Measurements from ENCODE around the gene USP26. TPM values are rescaled to one million over a fixed set of nuclear protein-coding genes. Genes with fewer than 3 reads are reported as not detected.
"Not testable (repeated sequence)": the region's sequence is repeated elsewhere in the genome, so short reads cannot be mapped to it uniquely, and the experiment has no call there.

The USP26 gene
- total RNA-seq, 2 experiments from 2014 or later = not detected

DNA sequence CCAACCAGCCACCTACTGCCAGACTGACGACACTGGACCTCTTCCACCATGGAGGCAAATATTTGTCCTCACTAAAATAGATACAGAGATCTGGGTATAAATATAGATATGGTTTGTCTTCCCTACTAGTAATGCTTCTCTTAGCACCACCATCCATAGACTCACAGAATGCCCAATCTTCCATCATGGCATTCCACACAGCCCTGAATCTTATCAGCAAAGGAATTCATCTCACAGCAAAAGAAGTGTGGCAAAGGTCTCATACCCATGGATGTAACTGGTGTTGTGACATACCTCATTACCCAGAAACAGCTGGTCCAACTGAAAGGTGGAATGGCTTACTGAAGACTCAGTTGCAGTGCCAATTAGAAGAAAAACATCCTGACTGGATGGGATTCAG is 91.3 kb downstream of the USP26 start:
- no peak overlapping the region for H3K27ac Mint-ChIP-seq
- no peaks in the 10 kb centered on the region for H3K36me3 Mint-ChIP-seq (ENCODE audit: low read depth)
- ATAC-seq = no peak
- H3K4me3 Mint-ChIP-seq = no peak overlapping the region
- H3K9me3 Mint-ChIP-seq (ENCODE audit: insufficient read depth) = no peaks in the 10 kb centered on the region
- no peaks in the 10 kb centered on the region for H3K4me1 Mint-ChIP-seq (ENCODE audit: low read depth)
- POLR2A ChIA-PET = no interaction called here
- DNase-seq = no peak
- CTCF ChIA-PET = interaction anchor here (0.9 kb wide), 1 partner anchor 665 kb away, joined by 3 read pairs; no protein-coding TSS in a partner anchor
- H3K27me3 Mint-ChIP-seq (ENCODE audit: low read depth) = no peaks in the 10 kb centered on the region

DNA sequence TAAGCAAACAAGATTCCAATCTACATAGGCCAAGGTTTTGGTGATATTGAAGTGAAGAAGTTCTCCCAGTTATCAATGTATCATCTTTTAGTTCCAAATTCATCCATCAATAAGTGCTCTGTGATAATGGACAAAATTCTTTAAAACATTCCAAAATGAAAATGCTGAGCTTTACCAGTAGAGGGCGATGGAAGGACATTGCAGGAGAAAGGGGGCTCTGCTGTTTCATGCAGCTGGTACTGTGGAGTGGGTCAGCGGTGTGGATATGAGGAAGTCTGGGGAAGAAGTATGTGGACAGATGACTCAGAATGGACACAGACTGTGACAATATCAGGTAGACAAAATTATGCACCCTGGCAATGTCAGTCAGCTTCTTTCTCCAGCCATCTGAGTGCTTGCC is 91.9 kb downstream of the USP26 start:
- CTCF ChIA-PET = interaction anchor here (0.9 to 1.0 kb wide), 2 partner anchors 203 to 665 kb away, joined by 3 read pairs; no protein-coding TSS in a partner anchor
- POLR2A ChIA-PET = no interaction called here
- Mint-ChIP-seq H3K4me3 (no peak overlapping the region), H3K27ac (no peak overlapping the region), H3K4me1 (ENCODE audit: low read depth) (no peaks in the 10 kb centered on the region), H3K36me3 (ENCODE audit: low read depth) (no peaks in the 10 kb centered on the region), H3K27me3 (ENCODE audit: low read depth) (no peaks in the 10 kb centered on the region), H3K9me3 (ENCODE audit: insufficient read depth) (no peaks in the 10 kb centered on the region)
- DNase-seq (no peak), ATAC-seq (no peak)

DNA sequence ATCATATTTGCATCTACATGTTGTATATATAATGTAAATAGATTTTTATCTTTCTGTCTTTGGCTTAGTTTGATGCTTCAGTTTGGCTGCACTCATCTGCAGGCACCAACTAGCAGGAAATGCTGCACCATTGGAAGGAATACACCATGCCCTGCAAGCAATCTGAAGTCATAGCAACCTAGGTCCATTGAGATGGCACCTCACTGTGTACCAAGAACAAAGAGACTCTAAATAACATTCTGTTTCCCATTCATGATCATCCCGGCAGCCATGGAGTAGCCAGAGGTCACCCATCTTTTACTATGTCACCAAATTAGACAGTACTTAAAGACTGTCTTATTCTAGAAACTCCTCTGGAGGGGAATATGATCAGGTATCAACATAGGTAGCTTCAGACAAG is 97.7 kb downstream of the USP26 start:
- ATAC-seq = no peak
- POLR2A ChIA-PET = no interaction called here
- H3K9me3 Mint-ChIP-seq (ENCODE audit: insufficient read depth) = no peaks in the 10 kb centered on the region

GRCh38 chrX:132990835-132991234 is 106.1 kb downstream of the USP26 start:
- CTCF ChIA-PET = no interaction called here

More for the DNA sequence above, 97.7 kb downstream of the USP26 start:
- H3K27me3 Mint-ChIP-seq (ENCODE audit: low read depth) = no peaks in the 10 kb centered on the region
- H3K4me1 Mint-ChIP-seq (ENCODE audit: low read depth) = no peaks in the 10 kb centered on the region
- H3K36me3 Mint-ChIP-seq (ENCODE audit: low read depth) = no peaks in the 10 kb centered on the region
- H3K27ac Mint-ChIP-seq = no peak overlapping the region
- no peak for DNase-seq
- H3K4me3 Mint-ChIP-seq = no peak overlapping the region
- CTCF ChIA-PET = no interaction called here

DNA sequence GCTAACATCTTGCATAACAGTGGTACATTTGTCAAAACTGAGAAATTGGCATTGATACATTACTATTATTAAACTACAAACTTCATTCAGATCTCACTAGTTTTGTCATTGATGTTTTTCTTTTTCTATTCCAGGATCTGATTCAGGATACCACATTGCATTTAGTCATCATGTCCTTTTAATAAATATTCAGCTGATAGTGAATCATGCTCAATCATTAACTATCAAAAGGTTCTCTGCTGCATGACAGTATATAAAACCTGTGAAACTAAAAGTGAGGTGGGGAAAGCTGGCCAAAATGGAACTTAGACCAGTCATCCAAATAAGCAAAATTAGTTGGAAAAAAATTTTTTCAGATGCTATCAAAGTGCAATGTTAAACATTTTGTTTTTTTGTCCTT is 110.4 kb downstream of the USP26 start:
- H3K27me3 Mint-ChIP-seq (ENCODE audit: low read depth) = peaks cover 2% of the 10 kb centered on the region
- no peaks in the 10 kb centered on the region for H3K9me3 Mint-ChIP-seq (ENCODE audit: insufficient read depth)
- ChIA-PET POLR2A (no interaction called here), CTCF (no interaction called here)
- H3K36me3 Mint-ChIP-seq (ENCODE audit: low read depth) = no peaks in the 10 kb centered on the region
- no peak overlapping the region for H3K27ac Mint-ChIP-seq
- ATAC-seq (no peak), DNase-seq (no peak)
- H3K4me1 Mint-ChIP-seq (ENCODE audit: low read depth) = no peaks in the 10 kb centered on the region
- H3K4me3 Mint-ChIP-seq = no peak overlapping the region

More at GRCh38 chrX:132990835-132991234, 106.1 kb downstream of the USP26 start:
- Mint-ChIP-seq H3K36me3 (ENCODE audit: low read depth) (no peaks in the 10 kb centered on the region), H3K4me1 (ENCODE audit: low read depth) (no peaks in the 10 kb centered on the region), H3K27me3 (ENCODE audit: low read depth) (no peaks in the 10 kb centered on the region), H3K9me3 (ENCODE audit: insufficient read depth) (no peaks in the 10 kb centered on the region), H3K4me3 (no peak overlapping the region), H3K27ac (no peak overlapping the region)
- ATAC-seq (no peak), DNase-seq (no peak)
- POLR2A ChIA-PET = no interaction called here

DNA sequence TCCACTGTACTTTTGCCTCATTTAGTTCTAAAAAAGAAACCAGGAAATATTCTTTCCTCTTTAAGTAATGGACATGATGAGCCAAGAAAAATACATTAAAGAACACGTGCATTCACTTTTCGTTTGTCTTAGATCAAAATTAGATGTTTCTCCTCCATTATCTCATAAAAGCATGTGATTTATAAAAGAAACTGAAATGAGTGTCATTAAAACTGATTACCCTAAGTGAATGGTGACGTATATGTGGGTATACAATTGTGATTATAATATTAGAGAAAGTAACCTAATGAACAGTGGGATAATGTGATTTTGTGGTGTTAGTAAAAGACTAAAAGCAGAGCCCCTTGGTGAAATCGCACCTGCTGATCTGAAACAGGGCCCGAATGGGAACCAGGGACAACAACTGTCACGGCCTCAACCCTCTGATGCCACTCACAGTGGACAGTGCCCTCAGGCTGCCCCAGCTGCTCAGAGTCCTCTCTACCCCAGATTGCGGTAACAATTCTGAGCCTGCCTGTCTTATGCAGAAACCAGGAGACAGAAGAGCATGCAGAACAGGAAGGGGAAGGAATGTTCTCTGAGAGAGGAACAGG is 112.8 kb downstream of the USP26 start:
- ATAC-seq (no peak), DNase-seq (no peak)
- ChIA-PET POLR2A (no interaction called here), CTCF (no interaction called here)
- Mint-ChIP-seq H3K4me3 (no peak overlapping the region), H3K4me1 (ENCODE audit: low read depth) (no peaks in the 10 kb centered on the region), H3K9me3 (ENCODE audit: insufficient read depth) (no peaks in the 10 kb centered on the region), H3K27ac (no peak overlapping the region), H3K27me3 (ENCODE audit: low read depth) (peaks cover 2% of the 10 kb centered on the region), H3K36me3 (ENCODE audit: low read depth) (no peaks in the 10 kb centered on the region)

DNA sequence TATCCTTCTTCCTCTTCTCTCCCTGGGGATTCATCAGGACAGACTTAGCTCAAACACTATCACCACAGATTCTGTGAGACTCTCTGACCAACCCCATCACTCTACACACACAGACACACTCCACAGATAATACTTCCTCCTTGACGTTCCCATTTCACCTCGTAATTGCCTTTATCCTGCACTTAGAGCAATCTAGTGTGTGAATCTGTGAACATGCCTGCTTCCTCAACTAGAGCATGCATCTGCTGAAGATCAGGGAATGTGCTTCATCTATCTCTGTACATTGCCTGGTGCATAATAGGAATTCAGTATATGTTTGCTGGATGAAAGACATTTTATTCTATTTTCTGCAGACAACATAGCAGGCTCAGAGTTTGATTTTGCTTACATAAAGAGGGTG is 113.4 kb downstream of the USP26 start:
- ATAC-seq (no peak), DNase-seq (no peak)
- Mint-ChIP-seq H3K27me3 (ENCODE audit: low read depth) (peaks cover 2% of the 10 kb centered on the region), H3K27ac (no peak overlapping the region), H3K36me3 (ENCODE audit: low read depth) (no peaks in the 10 kb centered on the region), H3K9me3 (ENCODE audit: insufficient read depth) (no peaks in the 10 kb centered on the region), H3K4me1 (ENCODE audit: low read depth) (no peaks in the 10 kb centered on the region), H3K4me3 (no peak overlapping the region)
- POLR2A ChIA-PET = no interaction called here
- CTCF ChIA-PET = no interaction called here

GRCh38 chrX:132980035-132980434 is 116.9 kb downstream of the USP26 start:
- H3K9me3 Mint-ChIP-seq (ENCODE audit: insufficient read depth); H3K27me3 Mint-ChIP-seq (ENCODE audit: low read depth); H3K4me1 Mint-ChIP-seq (ENCODE audit: low read depth); ATAC-seq; H3K36me3 Mint-ChIP-seq (ENCODE audit: low read depth); H3K4me3 Mint-ChIP-seq; DNase-seq; POLR2A ChIA-PET; H3K27ac Mint-ChIP-seq; CTCF ChIA-PET: not testable (repeated sequence)

Other genes starting within 250 kb of the USP26 start
- gene HS6ST2, start 138.5 kb downstream of the USP26 start, total RNA-seq = not detected
- not detected for gene TFDP3, start 121.2 kb upstream of the USP26 start, total RNA-seq